GM12872 (cell line): ENCODE data around the gene NR0B2.

Experiments used
- TF ChIP-seq, protein P1 (sequence below): IDR thresholded peaks from 3 replicates; pipeline ENCODE4 v1.5.1; 2011; ENCODE audit warnings: low read depth, mild to moderate bottlenecking, low read length, moderate library complexity; ENCODE audit not compliant: insufficient read depth

NR0B2 gene

DNA sequence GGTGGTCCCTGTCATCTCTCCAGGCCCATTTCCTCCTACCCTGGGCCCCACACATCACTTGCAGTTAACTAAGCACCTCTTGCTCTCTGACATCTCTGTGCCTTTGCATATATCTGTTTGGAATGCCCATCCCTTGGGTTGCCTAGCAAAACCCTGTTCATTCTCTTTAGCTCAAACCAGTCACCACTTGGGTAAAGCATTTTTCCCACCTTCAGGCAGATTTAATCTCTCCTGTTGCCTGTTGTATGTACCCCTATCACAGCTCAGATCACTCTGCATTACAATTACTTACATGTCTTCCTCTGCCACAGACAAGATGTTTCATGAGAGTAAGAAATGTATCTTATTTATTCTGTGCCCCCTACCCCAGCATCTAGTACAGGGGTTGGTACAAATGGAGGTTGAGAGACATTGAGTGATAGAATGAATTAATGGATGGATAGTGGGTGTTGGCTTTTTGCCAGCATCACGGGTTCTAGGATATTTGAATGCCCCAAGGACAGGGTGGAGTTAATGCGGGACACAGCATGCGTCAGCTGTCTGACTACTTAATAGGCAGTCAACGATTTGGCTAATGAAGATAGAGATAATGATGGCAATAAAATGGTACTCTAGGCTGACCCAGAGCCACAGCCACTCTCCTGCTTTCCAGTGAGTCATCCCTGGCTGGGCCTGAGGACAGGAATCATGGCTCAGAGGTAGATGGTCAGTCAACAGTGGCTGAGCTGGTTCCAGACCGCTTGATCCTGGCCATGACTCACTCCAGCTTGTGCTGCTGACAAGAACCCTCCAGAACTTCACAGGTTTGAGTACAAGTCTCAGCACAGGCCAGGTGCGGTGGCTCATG, 6.5 kb downstream of the NR0B2 start:
- TF ChIP-seq, protein P1, sequence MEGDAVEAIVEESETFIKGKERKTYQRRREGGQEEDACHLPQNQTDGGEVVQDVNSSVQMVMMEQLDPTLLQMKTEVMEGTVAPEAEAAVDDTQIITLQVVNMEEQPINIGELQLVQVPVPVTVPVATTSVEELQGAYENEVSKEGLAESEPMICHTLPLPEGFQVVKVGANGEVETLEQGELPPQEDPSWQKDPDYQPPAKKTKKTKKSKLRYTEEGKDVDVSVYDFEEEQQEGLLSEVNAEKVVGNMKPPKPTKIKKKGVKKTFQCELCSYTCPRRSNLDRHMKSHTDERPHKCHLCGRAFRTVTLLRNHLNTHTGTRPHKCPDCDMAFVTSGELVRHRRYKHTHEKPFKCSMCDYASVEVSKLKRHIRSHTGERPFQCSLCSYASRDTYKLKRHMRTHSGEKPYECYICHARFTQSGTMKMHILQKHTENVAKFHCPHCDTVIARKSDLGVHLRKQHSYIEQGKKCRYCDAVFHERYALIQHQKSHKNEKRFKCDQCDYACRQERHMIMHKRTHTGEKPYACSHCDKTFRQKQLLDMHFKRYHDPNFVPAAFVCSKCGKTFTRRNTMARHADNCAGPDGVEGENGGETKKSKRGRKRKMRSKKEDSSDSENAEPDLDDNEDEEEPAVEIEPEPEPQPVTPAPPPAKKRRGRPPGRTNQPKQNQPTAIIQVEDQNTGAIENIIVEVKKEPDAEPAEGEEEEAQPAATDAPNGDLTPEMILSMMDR: no peak

DNA sequence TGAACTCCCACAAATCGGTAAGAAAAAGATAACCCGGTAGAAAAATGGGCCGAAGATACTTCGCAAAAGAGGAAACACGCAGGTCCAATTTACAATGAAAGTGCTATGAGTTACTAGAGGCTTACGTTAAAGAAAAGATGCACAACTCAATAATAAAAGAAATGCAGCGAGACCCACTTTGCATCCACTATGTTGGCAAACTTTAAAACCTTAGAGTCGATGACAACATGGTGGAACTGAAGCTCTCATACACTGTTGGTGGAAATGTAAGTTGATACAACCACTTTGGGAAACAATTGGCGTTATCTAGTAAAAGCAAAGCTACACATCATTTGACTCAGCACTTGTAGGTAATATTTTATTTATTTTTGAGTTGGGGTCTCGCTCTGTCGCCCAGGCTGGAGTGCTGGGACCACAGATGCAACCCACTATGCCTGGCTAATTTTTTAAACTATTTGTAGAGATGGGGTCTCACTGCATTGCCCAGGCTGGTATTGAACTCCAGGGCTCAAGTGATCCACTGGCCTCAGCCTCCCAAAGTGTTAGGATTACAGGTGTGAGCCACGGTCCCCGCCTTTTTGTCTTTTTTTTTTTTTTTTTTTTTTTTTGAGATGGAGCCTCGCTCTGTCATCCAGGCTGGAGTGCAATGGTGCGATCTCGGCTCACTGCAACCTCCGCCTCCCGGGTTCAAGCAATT, 12.8 kb downstream of the NR0B2 start:
- TF ChIP-seq, protein P1: no peak

DNA sequence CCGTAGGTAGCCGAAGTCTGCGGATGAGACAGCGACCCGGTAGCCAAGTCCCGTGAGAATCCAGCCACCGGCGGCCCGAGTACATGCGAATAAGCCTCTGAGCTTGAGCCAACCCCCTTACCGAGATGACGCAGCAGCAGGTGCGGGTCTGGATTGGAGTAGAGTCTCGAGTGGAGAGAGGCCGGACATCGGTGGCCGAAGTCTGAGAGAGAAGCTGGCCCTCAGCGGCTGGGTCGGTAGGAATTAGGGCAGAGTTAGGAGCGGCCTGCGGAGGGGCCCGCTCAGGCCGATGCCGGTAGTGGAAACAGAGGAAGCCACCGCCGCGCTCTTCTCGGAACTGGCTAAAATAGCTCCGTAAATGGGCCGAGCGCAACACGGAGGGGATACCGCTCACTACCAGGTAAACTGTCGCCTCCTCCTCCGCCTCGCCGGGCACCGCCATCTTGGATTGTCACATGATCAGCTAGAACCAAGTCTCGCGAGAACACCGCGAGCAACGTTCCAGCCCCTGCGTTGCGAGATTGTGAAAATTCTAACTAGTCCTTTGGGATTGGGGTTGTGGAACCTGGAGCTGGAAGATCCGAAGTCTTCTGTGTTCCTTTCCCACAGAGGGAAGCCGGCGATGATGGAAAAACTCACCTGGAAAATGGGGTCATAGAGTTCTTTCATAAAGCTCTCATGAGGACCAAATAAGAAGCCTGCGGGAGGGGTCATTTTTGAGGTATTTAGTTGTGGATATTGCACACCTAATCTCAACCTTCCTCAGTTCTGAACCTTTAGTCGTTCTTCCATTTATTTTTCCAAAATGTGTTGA, 13.6 kb downstream of the NR0B2 start, which contains the start of gene GPATCH3:
Gene GPATCH3, minus strand, starts transcription at position 467 of the 814 bp plus-strand sequence. Its CDS starts 25 bp downstream, at position 442.
- TF ChIP-seq, protein P1: no peak

DNA sequence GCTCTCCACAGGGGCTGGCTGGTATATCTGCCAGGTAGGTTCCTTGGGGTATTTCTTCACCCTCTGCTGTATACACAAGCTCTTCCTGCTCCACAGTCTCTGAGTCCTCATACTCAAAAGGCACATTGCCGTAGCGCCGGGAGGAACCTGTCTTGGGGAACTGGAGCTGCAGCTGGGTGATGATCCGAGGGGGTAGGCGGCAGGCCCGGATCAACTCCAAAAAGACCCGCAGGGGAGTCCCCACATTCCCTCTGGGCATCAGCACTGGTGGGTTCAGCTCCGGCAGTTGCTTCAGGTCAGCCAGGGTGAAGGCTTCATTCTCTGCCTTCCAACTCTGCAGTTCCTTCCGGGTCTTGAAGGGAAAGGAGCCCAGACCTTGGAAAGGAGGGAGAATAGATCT, 16.4 kb downstream of the NR0B2 start:
- TF ChIP-seq, protein P1: no peak

DNA sequence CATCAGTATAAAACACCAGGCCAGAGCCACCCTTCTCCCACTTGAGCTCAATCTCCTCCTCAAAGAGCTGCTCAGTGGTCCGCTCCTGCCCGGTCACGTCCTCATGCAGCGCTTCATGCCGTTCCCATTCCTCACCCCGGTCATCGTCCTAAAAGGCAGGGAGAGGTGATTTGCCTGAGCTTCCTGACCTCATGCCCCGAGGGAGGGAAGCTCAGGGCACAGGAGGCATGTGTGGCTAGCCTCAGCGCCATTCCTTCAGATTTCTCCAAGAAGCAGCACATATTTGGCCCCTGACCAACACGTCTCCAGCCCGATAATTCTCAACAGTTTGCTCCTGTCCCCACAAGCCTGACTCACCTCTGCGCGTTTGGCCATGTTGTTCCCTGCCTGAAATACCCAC, 19.5 kb downstream of the NR0B2 start:
- TF ChIP-seq, protein P1: no peak

DNA sequence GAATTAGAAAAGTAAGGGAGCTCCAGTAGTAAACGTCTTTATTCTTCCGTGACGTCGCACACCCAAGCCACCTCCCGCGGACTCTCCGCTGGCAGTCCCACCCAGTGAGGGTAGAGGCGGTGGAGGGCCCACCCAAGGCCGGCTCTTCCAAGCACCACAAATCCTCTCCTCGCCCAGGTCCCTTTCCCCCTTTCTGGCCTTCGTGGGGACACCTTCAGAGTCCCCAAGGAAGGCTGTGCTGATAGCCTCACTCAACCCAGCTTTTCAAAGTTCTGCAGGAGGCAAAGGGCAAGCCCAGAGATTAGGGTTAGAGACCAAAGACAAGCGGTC, 23.3 kb downstream of the NR0B2 start:
- TF ChIP-seq, protein P1: no peak
